Vagina (tissue), 2 donors: ENCODE measurements around the gene SELENOW.

Experiments
- CTCF ChIP-seq, 3 experiments: fragments of 450-650 bp in 2 of 3; fragments of 200-600 bp in 1 of 3; sonication (generic) in 1 of 3; IDR thresholded peaks; one replicate each; pipeline ENCODE4 v1.5.1; 2017 to 2019; ENCODE audit warnings: antibody characterized with exemption in 3 of 3, mild to moderate bottlenecking in 2 of 3, moderate library complexity in 2 of 3
- POLR2A ChIP-seq, 2 donors: fragments of 450-650 bp; IDR thresholded peaks; one replicate each; pipeline ENCODE4 v1.6.1; 2017; ENCODE audit warnings: antibody characterized with exemption in 2 of 2, mild to moderate bottlenecking in 2 of 2, moderate library complexity in 2 of 2

GRCh38 chr19:47761566-47761965 is 16.9 kb upstream of the SELENOW start:
- no peak for TF ChIP-seq CTCF (IDR thresholded peaks at IDR 0.05)
- TF ChIP-seq POLR2A (IDR thresholded peaks at IDR 0.05) = no peak
